Neural cell (in vitro differentiated cells): ENCODE data around the gene HOOK1.

Experiments
- CTCF ChIP-seq: fragments of 450-650 bp; IDR thresholded peaks from 2 replicates; pipeline ENCODE4 v1.5.1; 2014; ENCODE audit warnings: antibody characterized with exemption, mild to moderate bottlenecking, moderate library complexity; ENCODE audit not compliant: poor library complexity, severe bottlenecking
- EP300 ChIP-seq: fragments of 450-650 bp; conservative IDR thresholded peaks from 2 replicates; pipeline ENCODE4 v1.6.1; 2014; ENCODE audit warnings: antibody characterized with exemption, mild to moderate bottlenecking, moderate library complexity; ENCODE audit not compliant: poor library complexity, severe bottlenecking
- EZH2 ChIP-seq: fragments of 200-600, 300-800 bp; shearing (Covaris generic), sonication (generic); IDR thresholded peaks from 2 replicates; pipeline ENCODE4 v1.6.1; 2014; ENCODE audit warnings: antibody characterized with exemption, low read length, borderline replicate concordance, mild to moderate bottlenecking; ENCODE audit not compliant: insufficient read depth, poor library complexity, severe bottlenecking
- POLR2AphosphoS5 ChIP-seq: IDR thresholded peaks from 2 replicates; pipeline ENCODE4 v1.6.1; 2012
- RAD21 ChIP-seq: fragments of 450-650 bp; conservative IDR thresholded peaks from 2 replicates; pipeline ENCODE4 v1.6.1; 2014; ENCODE audit warnings: antibody characterized with exemption, mild to moderate bottlenecking, moderate library complexity
- SMC3 ChIP-seq: fragments of 450-650 bp; conservative IDR thresholded peaks from 2 replicates; pipeline ENCODE4 v1.6.1; 2014; ENCODE audit warnings: antibody characterized with exemption, mild to moderate bottlenecking, moderate library complexity; ENCODE audit not compliant: poor library complexity

- peak; percentile 38 for TF ChIP-seq CTCF
- no peak for TF ChIP-seq SMC3
- TF ChIP-seq EZH2, result no peak
- no peak for TF ChIP-seq RAD21
- no peak for TF ChIP-seq EP300
- TF ChIP-seq POLR2AphosphoS5, result peak; percentile 29
These were observed 409 bp upstream of the HOOK1 start for GRCh38 chr1:59814180-59814900.
